Stimulated activated memory B cell treated with anti-CD40 and anti-IgM and Interleukin-4, amounts not matched to agents 10 μg/mL and 1 μg/mL and 100 μg/mL, for 72 hours (primary cell): ENCODE data around the gene ERMP1.
"Not testable (repeated sequence)": the region's sequence is repeated elsewhere in the genome, so short reads cannot be mapped to it uniquely, and the experiment has no call there.

Experiments
- ATAC-seq: fragments of 150-1000 bp; cut with Tn5 transposase; 2 replicates; pipeline ENCODE4 v1.10.0; 2021
- H3K27ac Mint-ChIP-seq: one replicate; pipeline ENCODE4 v1.8.0; 2022; ENCODE audit warnings: mild to moderate bottlenecking, mixed read lengths
- H3K27me3 Mint-ChIP-seq: one replicate; pipeline ENCODE4 v1.8.0; 2022; ENCODE audit warnings: mixed read lengths
- H3K36me3 Mint-ChIP-seq: one replicate; pipeline ENCODE4 v1.8.0; 2022; ENCODE audit warnings: mixed read lengths
- H3K4me1 Mint-ChIP-seq: one replicate; pipeline ENCODE4 v1.8.0; 2022; ENCODE audit warnings: mixed read lengths
- H3K4me3 Mint-ChIP-seq: one replicate; pipeline ENCODE4 v1.8.0; 2022; ENCODE audit warnings: mild to moderate bottlenecking, moderate library complexity, mixed read lengths
- H3K9me3 Mint-ChIP-seq: one replicate; pipeline ENCODE4 v1.8.0; 2022; ENCODE audit warnings: mixed read lengths

The ERMP1 gene

DNA sequence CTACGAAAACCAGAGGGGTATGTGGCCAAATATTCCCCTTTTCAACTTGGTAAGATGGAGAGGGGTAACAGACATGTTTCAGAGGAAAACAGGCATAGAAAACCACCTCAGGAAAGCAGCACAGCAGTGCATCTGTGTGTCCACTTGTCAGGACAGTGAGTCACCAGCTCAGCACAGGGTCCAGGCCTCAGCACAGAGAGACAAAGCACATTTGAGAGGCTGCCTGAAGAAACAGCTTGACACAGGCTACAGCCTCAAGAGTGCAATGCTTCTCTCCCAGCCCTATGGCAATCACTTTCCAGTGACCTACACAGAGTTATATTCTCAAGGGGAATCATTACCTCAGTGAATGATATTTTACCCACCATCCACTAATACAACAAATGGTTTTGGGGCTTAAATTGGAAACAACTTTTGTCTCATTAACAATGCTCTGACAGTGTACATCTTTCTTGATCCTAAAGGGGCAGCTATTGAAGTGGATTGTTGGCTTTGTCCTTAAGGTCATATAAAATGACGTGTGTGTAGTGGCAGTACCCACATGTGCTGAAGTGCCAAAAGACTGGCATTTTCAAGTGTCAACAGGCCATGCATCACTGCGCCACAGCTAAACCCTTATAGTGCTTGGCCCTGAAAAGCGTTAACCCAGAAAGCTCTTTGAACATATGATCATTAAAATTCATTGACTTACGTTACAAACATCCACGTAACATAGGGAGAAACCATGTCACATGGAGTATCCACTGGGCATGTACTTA is 46.4 kb downstream of the ERMP1 start:
- H3K9me3 Mint-ChIP-seq = peaks cover 16% of the 10 kb centered on the region
- no peak for ATAC-seq
- no peaks in the 10 kb centered on the region for H3K27me3 Mint-ChIP-seq
- H3K36me3 Mint-ChIP-seq = peaks cover 82% of the 10 kb centered on the region
- H3K27ac Mint-ChIP-seq = no peak overlapping the region
- peaks cover 17% of the 10 kb centered on the region for H3K4me1 Mint-ChIP-seq
- H3K4me3 Mint-ChIP-seq = no peak overlapping the region

DNA sequence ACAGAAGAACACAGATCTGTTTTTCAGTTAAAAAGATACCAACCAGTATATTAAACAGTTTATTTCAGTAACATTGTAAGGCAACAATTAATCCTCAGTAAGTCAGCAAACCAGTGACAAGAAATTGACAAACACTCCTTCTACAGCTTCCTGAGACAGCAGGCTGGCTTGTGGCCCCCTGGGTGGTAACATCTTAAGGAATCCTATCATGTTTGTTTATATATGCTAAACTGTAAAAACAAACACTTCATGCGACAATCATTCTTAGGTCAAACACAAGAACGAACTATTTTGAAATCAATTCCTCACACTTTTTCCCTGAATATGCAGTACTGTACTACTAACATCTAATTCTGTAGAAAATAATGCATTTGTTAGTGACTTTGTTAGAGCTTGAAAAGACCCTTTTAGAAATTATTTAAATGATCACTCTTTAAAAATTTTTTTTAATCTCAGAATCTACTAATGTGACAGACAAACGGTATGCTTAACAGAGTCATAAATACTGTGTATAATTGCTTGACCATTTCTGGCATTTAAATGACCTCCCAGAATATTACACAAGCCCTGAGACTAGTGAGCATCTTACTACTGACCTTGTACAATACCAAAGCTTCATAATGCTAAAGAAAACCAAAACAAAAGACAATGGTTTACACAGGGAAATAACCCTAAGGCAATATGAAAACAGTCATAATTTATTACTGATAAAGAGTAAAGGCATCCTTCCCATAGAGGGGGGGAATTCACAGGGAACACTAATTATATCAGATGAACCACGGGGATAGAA is 48.2 kb downstream of the ERMP1 start:
- H3K27ac Mint-ChIP-seq = no peak overlapping the region
- H3K9me3 Mint-ChIP-seq = peaks cover 23% of the 10 kb centered on the region
- H3K36me3 Mint-ChIP-seq = peaks cover 82% of the 10 kb centered on the region
- H3K27me3 Mint-ChIP-seq = no peaks in the 10 kb centered on the region
- peaks cover 3% of the 10 kb centered on the region for H3K4me1 Mint-ChIP-seq
- no peak for ATAC-seq
- H3K4me3 Mint-ChIP-seq = no peak overlapping the region

DNA sequence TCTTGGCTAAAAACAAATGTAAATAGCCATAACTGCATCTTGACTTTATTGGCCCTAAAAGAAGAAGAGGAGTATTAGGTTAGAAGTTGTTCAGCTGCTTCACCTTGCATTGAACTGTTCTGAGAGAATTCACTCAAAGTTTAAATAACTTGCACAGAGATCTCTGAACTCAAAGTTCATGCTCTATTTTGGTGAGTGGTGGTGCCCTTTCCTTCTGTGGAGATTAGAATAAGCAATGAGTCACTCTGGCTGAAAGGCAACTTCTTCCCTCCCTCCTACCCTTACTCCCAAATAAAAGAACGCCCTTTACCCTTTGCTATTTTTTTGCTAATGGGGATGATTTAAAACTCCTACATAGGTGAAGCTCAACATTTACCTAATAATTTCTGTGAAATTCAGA is 48.9 kb downstream of the ERMP1 start:
- Mint-ChIP-seq H3K36me3 (peaks cover 82% of the 10 kb centered on the region), H3K4me1 (no peaks in the 10 kb centered on the region)
- no peak for ATAC-seq

DNA sequence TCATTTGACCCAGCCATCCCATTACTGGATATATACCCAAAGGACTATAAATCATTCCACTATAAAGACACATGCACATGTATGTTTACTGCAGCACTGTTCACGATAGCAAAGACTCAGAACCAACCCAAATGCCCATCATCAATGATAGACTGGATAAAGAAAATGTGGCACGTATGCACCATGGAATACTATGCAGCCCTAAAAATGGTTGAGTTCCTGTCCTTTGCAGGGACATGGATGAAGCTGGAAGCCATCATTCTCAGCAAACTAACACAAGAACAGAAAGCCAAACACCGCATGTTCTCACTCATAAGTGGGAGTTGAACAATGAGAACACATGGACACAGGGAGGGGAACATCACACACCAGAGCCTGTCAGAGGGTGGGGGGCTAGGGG is 49.5 kb downstream of the ERMP1 start:
- H3K27me3 Mint-ChIP-seq, H3K4me1 Mint-ChIP-seq, H3K27ac Mint-ChIP-seq, H3K4me3 Mint-ChIP-seq, ATAC-seq: not testable (repeated sequence)
- H3K36me3 Mint-ChIP-seq = peaks cover 82% of the 10 kb centered on the region
- peaks cover 26% of the 10 kb centered on the region for H3K9me3 Mint-ChIP-seq

More for the DNA sequence above, 48.9 kb downstream of the ERMP1 start:
- Mint-ChIP-seq H3K27ac (no peak overlapping the region), H3K4me3 (no peak overlapping the region), H3K9me3 (peaks cover 23% of the 10 kb centered on the region), H3K27me3 (no peaks in the 10 kb centered on the region)

DNA sequence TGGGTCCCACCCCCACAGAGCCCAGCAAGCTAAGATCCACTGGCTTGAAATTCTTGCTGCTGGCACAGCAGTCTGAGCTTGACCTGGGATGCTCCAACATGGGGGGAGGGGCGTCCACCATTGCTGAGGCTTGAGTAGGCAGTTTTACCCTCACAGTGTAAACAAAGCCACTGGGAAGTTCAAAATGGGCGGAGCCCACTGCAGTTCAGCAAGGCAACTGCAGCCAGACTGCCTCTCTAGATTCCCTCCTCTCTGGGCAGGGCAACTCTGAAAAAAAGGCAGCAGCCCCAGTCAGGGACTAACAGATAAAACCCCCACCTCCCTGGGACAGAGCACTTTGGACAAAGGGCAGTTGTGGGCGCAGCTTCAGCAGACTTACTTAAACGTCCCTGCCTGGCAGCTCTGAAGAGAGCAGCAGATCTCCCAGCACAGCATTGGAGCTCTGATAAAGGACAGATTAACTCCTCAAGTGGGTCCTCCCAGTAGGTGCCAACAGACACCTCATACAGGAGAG is 53.2 kb downstream of the ERMP1 start:
- H3K4me3 Mint-ChIP-seq, H3K4me1 Mint-ChIP-seq, ATAC-seq, H3K27ac Mint-ChIP-seq, H3K27me3 Mint-ChIP-seq: not testable (repeated sequence)
- Mint-ChIP-seq H3K9me3 (peaks cover 29% of the 10 kb centered on the region), H3K36me3 (peaks cover 80% of the 10 kb centered on the region)

DNA sequence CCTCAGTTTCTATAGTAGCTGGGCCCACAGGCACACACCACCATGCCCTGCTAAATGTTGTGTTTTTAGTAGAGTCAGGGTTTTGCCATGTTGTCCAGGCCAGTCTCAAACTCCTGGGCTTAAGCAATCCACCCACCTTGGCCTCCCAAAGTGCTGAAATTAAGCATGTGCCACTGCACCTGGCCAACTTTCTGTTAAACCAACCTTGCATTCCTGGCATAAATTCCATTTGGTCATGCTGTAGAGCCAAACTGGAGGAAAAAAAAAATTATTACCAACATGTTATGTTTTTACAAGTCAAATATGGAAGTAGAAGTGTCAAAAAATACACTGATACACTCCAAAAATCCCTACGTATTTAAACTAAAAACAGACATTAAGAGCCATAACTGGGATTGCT is 54.1 kb downstream of the ERMP1 start:
- ATAC-seq = no peak
- no peak overlapping the region for H3K27ac Mint-ChIP-seq
- H3K4me3 Mint-ChIP-seq = no peak overlapping the region
- no peaks in the 10 kb centered on the region for H3K27me3 Mint-ChIP-seq
- peaks cover 80% of the 10 kb centered on the region for H3K36me3 Mint-ChIP-seq
- no peaks in the 10 kb centered on the region for H3K4me1 Mint-ChIP-seq
- H3K9me3 Mint-ChIP-seq = peaks cover 29% of the 10 kb centered on the region

DNA sequence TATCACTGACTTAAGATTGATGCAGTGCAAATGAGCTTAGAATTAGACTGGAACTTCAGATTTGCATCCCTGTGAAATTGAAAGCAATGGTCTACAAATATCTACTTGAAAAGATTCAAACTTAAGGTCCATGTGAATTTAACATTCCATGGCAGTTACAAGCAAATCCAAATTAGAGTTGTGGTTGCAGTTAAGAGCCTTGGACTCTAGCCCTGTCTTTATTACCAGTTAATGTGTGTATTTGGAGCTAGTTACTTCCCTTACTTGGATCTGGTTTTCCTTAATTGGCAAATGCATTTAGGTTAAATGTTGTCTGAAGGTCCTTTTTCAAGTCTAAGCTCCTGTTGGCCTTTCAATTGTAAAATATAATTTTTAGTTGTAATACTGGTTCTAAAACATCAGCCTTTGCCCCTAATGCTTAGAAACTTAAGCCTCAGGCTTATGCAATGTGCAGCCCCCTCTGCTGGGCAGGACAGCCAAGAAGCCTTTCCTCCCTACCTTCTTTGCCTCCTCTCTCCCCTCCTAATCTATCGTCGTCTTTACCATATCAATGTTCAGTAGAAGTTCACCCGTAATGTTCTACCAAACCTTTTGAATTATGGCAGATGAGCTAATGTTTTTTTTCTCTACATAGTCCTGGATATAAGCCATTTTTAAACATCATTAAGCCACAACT is 59.5 kb downstream of the ERMP1 start:
- no peak overlapping the region for H3K27ac Mint-ChIP-seq
- no peak for ATAC-seq
- H3K36me3 Mint-ChIP-seq = peaks cover 73% of the 10 kb centered on the region
- H3K9me3 Mint-ChIP-seq = peaks cover 4% of the 10 kb centered on the region
- no peak overlapping the region for H3K4me3 Mint-ChIP-seq
- no peaks in the 10 kb centered on the region for H3K4me1 Mint-ChIP-seq
- no peaks in the 10 kb centered on the region for H3K27me3 Mint-ChIP-seq

DNA sequence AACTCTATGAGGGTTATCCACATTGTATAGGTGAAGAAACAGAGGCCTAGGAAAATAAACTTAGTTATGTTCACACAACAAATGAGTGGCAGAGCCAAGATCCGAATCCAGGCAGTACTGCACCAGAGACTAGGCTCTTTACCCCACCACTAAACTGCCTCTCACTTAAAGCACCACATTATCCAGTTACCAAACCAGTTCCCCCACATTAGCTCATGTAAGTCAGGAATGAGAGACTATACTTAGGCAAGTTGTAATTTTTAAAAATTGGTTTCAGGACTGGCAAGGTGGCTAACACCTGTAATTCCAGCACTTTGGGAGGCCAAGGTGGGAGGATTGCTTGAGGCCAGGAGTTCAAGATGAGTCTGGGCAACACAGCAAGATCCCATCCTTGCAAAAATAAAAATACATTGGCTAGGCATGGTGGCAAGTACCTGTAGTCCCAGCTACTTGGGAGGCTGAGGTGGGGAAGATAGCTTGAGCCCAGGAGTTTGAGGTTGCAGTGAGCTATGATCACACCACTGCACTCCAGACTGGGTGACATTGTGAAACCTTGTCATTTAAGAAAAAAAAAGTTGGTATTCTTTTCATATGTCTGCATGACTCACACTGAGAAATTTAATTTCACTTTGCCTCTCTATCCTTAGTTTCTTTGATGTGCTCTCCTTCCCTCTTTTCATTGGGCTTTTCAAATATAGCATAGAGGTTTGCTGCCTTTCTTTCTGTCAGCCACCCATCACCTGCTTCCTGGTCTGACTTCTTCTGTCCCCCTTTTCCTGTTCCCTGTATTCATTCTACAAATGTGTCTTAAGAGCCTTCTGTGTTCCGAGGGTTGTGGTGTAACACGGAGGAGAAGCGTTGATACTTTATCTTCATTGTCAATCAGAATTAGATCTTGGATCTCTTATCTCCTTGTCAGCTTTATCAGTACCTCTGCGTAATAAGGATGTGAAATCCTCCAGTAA is 64.7 kb downstream of the ERMP1 start:
- no peak overlapping the region for H3K27ac Mint-ChIP-seq
- no peak overlapping the region for H3K4me3 Mint-ChIP-seq
- no peak for ATAC-seq
- H3K36me3 Mint-ChIP-seq = peaks cover 85% of the 10 kb centered on the region
- H3K9me3 Mint-ChIP-seq = no peaks in the 10 kb centered on the region
- peaks cover 5% of the 10 kb centered on the region for H3K4me1 Mint-ChIP-seq
- H3K27me3 Mint-ChIP-seq = no peaks in the 10 kb centered on the region

DNA sequence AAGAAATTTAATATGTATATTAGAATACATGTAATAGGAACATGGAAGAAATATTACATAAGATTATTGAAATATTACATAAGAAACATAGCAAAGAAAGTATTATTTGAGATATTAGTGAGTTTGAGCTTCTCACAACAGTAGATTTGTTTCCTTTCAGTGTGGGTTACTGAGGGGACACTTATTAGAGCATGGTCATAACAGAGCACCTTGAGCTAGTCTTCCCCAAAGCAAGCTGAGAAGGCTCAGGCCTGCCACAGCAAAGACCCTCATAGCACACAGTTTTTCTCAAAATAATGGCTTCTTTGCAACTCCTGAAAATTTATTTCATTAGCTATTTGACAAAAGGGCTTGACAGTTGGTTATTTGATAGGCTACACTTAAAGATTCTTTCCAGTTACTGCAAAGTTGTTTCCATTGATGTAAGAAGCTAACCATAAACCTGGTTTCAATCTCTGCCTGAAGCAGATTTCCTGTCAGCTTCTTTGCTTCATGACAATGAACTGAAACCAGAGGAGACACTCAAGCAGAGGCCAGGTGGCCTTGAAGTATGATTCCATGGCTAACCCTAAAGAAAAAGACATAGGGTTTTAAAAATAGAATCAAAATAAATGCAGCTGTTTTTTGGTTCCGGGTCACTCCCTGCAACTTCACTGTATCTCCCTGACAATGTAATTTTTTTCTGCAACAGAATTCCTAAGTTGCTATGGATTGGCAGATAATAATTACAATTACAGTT is 68.6 kb downstream of the ERMP1 start:
- Mint-ChIP-seq H3K27ac (no peak overlapping the region), H3K27me3 (no peaks in the 10 kb centered on the region), H3K9me3 (no peaks in the 10 kb centered on the region), H3K4me3 (no peak overlapping the region), H3K36me3 (peaks cover 84% of the 10 kb centered on the region), H3K4me1 (peaks cover 11% of the 10 kb centered on the region)
- peak; percentile 73 for ATAC-seq

DNA sequence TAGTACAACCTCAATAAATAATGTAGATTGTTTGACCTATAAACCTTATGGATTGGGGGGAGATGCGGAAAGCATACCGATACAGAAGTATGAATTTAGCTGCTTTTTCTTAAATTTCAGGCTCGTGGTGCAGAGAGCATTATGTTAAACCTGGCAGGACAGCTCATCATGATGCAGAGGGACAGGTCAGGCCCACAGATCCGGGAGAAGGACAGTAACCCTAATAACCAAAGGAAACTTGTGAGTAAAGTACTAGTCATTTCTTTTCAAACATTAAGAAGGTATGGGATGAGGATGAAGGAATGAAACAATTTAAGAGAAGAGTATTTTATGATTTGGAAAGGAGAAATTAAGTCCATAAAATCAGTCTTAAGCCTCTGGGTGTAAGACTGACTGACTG is 70.5 kb downstream of the ERMP1 start:
- H3K27me3 Mint-ChIP-seq = no peaks in the 10 kb centered on the region
- no peak overlapping the region for H3K4me3 Mint-ChIP-seq
- H3K36me3 Mint-ChIP-seq = peaks cover 84% of the 10 kb centered on the region
- no peak for ATAC-seq
- H3K4me1 Mint-ChIP-seq = peaks cover 11% of the 10 kb centered on the region
- H3K9me3 Mint-ChIP-seq = no peaks in the 10 kb centered on the region
- H3K27ac Mint-ChIP-seq = peak overlapping the region; percentile 4

DNA sequence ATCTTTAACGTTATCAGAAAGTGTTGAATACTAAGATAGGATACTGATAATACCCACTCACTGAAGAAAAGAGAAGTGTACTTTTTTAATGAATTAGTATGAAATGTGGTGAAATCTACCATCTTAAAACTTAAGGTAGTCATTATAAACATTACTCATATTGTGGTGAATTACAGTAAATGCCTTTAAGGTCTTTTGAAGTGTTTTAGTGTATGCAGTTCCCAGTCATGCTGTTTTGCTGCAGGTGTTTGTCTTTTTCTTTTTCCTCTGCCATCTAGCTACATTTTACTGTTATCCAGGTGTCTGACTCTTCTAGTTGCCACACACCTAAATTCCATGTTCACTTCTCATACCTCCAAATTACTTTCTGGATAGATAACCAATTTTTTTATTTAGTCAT is 72.6 kb downstream of the ERMP1 start:
- Mint-ChIP-seq H3K27me3 (no peaks in the 10 kb centered on the region), H3K4me1 (peaks cover 17% of the 10 kb centered on the region), H3K36me3 (peaks cover 78% of the 10 kb centered on the region), H3K4me3 (no peak overlapping the region), H3K27ac (no peak overlapping the region), H3K9me3 (no peaks in the 10 kb centered on the region)
- ATAC-seq = no peak

DNA sequence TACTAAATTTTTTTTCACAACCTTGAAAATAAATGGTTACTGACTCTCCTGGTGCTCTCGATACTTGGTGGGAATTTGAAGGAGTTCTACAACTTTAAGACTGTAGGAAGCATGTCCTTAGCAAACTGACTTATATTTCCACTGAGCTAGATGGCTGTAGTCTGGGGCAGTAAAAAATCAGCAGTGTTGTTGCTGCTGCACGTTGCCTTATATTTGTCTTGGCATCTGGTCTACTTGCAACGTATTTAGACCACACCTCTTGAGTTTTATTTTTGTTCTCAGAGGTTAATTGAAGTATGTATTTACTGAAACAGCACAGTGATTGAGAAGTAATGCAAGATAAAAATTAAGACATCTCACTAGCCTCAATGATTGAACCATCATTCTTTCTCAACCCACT is 76.3 kb downstream of the ERMP1 start:
- ATAC-seq = no peak
- Mint-ChIP-seq H3K4me1 (peaks cover 11% of the 10 kb centered on the region), H3K27ac (peak overlapping the region; percentile 4), H3K27me3 (no peaks in the 10 kb centered on the region), H3K36me3 (peaks cover 51% of the 10 kb centered on the region), H3K9me3 (no peaks in the 10 kb centered on the region), H3K4me3 (no peak overlapping the region)

DNA sequence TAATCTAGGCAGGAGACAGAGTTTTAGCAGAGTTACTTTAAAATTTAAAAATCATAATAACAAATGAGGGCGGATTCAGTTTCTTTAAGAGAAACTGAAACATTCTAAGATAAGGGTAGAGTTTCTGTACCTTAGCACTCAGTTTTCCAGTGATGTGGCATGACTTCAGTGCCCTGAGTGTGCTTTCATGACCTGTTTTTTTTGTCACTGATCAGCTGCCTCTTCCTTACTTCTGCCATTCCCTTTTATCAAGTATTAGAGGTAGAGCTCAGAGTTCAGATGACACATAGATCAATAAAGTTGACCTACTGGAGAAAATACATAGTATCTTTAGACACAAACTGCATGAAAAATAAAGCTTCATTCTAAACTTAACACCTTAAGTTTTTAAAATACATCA is 82.3 kb downstream of the ERMP1 start:
- ATAC-seq = no peak
- H3K9me3 Mint-ChIP-seq = peaks cover 9% of the 10 kb centered on the region
- peaks cover 7% of the 10 kb centered on the region for H3K4me1 Mint-ChIP-seq
- no peak overlapping the region for H3K4me3 Mint-ChIP-seq
- H3K27me3 Mint-ChIP-seq = no peaks in the 10 kb centered on the region
- H3K36me3 Mint-ChIP-seq = peaks cover 49% of the 10 kb centered on the region
- H3K27ac Mint-ChIP-seq = no peak overlapping the region

DNA sequence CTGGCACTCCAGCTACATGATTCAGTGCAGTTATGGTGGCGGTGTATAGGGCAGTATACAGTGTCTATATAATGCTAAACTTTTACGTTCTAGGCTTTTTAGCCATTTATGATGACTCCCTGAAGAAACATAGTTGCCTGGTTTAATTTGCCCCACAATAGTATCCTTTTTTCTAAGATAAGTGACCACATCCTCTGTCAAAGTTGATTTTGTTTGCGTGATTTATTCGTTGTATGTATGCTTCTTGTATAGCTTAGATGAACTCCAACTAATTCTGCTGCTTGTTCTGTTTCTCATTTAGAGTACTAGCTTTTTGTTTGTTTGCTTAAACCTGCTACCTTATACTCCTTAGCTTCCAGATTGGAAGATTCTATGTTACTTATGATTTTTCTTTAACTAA is 83.6 kb downstream of the ERMP1 start:
- H3K4me3 Mint-ChIP-seq = no peak overlapping the region

More for the DNA sequence above, 83.6 kb downstream of the ERMP1 start:
- Mint-ChIP-seq H3K9me3 (peaks cover 9% of the 10 kb centered on the region), H3K27me3 (no peaks in the 10 kb centered on the region), H3K27ac (no peak overlapping the region), H3K4me1 (peaks cover 7% of the 10 kb centered on the region), H3K36me3 (peaks cover 59% of the 10 kb centered on the region)
- no peak for ATAC-seq
